Upper lobe of left lung (tissue), 6 donors: ENCODE results near the gene NPFFR1. TPM values are rescaled to one million over a fixed set of nuclear protein-coding genes. Genes with fewer than 3 reads are reported as not detected.
A peak's percentile ranks its signal among the peaks of the same experiment; 100 is the strongest.

Experiments
- ATAC-seq, 2 donors: fragments of 200-7000 bp; cut with Tn5 transposase; one replicate each; pipeline ENCODE4 v1.9.1; 2022; ENCODE audit warnings: mild to moderate bottlenecking in 2 of 2, moderate library complexity in 2 of 2; ENCODE audit not compliant: low FRiP score in 2 of 2
- DNase-seq, 2 donors: peaks; one replicate each; pipeline ENCODE4 v3.0.0-alpha.2; 2019 to 2020
- H3K27ac ChIP-seq, 4 donors: fragments of 200-600 bp; sonication (generic); one replicate each; pipeline ENCODE4 v1.5.1; 2016 to 2019
- H3K27me3 ChIP-seq, 4 donors: fragments of 200-600 bp; sonication (generic); one replicate each; pipeline ENCODE4 v1.5.1; 2017 to 2019
- H3K36me3 ChIP-seq, 4 donors: fragments of 200-600 bp; sonication (generic); one replicate each; pipeline ENCODE4 v1.5.1; 2016 to 2019
- H3K4me1 ChIP-seq, 4 donors: fragments of 200-600 bp; sonication (generic); one replicate each; pipeline ENCODE4 v1.5.1; 2018 to 2019
- H3K4me3 ChIP-seq, 4 donors: fragments of 200-600 bp; sonication (generic); one replicate each; pipeline ENCODE4 v1.5.1; 2017 to 2019; ENCODE audit warnings: mild to moderate bottlenecking in 2 of 4, moderate library complexity in 1 of 4
- H3K9me3 ChIP-seq, 4 donors: fragments of 200-600 bp; sonication (generic); one replicate each; pipeline ENCODE4 v1.5.1; 2018 to 2019
- EP300 ChIP-seq, 4 donors: sonication (generic); formaldehyde crosslinking; IDR thresholded peaks; one replicate each; pipeline ENCODE4 v1.5.1; 2017; ENCODE audit warnings: antibody characterized with exemption in 4 of 4, control low read depth in 2 of 4
- POLR2A ChIP-seq, 4 donors: fragments of 450-650 bp; IDR thresholded peaks; one replicate each; pipeline ENCODE4 v1.5.1; 2016 to 2017; ENCODE audit warnings: antibody characterized with exemption in 4 of 4, mild to moderate bottlenecking in 2 of 4
- POLR2AphosphoS5 ChIP-seq, 2 donors: sonication (generic); formaldehyde crosslinking; IDR thresholded peaks; one replicate each; pipeline ENCODE4 v1.5.1; 2017; ENCODE audit warnings: antibody characterized with exemption in 2 of 2
- WGBS, 2 donors: methylation state at CpG; one replicate each; pipeline ENCODE4 v1.1.5; 2017 to 2018; 5-methylcytosine and 5-hydroxymethylcytosine counted together
- total RNA-seq, 6 donors: library from RNA; depleted of rRNA in 4 of 6; stranded (reverse); fragments of >200 nt in 4 of 6; gene quantifications; one replicate each; pipeline versions ENCODE4 v1.1.0 to v1.2.1, GENCODE V29; 2016 to 2021
- TF ChIP-seq, protein P1 (sequence below), 6 experiments: fragments of 450-650 bp in 4 of 6; fragments of 200-600 bp in 2 of 6; sonication (generic) in 2 of 6; IDR thresholded peaks; one replicate each; pipeline ENCODE4 v1.5.1; 2016 to 2019; ENCODE audit warnings: antibody characterized with exemption in 6 of 6
- donor health status: DM: no; HTN: no; CAD: no; lungs with moderate emphysema.
- donor health status: DM: no; HTN: yes; CAD: no; lungs with severe emphysema.

NPFFR1 gene
- total RNA-seq, 6 donors from 2014 or later = 0.15 to 1.0 (median 0.29) TPM

DNA sequence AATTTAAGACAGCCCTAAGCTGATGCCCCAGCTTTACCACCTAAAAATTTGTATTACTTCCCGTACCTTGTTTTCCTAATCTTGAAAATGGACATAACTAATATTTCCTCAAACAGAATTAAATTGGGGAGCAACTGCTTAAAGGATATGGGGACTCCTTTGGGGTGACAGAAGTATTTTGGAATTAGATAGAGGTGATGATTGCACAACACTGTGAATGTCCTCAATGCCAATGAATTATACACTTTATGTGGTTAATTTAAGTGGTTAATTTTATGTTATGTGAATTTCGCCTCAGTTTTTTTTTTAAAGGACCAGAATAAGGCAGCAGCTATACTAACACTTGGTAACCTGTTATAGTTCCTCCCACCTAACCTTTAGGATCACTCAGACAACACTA is 19.9 kb upstream of the NPFFR1 start:
- DNase-seq = no peak
- Histone ChIP-seq H3K4me1 (peaks cover 0 to 9% (median 3%) of the 10 kb centered on the region in 4 donors), H3K9me3 (no peaks in the 10 kb centered on the region), H3K36me3 (peaks cover 0 to 5% (median 0%) of the 10 kb centered on the region in 4 donors), H3K4me3 (no peak overlapping the region), H3K27ac (no peak overlapping the region), H3K27me3 (no peaks in the 10 kb centered on the region)
- 78 to 90% methylated on average over 2 of the region's 2 CpGs for WGBS, 2 donors
- ATAC-seq = no peak
- TF ChIP-seq POLR2AphosphoS5 (IDR thresholded peaks at IDR 0.05) (no peak), POLR2A (IDR thresholded peaks at IDR 0.05) (no peak), EP300 (IDR thresholded peaks at IDR 0.05) (no peak)
- TF ChIP-seq, protein P1, sequence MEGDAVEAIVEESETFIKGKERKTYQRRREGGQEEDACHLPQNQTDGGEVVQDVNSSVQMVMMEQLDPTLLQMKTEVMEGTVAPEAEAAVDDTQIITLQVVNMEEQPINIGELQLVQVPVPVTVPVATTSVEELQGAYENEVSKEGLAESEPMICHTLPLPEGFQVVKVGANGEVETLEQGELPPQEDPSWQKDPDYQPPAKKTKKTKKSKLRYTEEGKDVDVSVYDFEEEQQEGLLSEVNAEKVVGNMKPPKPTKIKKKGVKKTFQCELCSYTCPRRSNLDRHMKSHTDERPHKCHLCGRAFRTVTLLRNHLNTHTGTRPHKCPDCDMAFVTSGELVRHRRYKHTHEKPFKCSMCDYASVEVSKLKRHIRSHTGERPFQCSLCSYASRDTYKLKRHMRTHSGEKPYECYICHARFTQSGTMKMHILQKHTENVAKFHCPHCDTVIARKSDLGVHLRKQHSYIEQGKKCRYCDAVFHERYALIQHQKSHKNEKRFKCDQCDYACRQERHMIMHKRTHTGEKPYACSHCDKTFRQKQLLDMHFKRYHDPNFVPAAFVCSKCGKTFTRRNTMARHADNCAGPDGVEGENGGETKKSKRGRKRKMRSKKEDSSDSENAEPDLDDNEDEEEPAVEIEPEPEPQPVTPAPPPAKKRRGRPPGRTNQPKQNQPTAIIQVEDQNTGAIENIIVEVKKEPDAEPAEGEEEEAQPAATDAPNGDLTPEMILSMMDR (IDR thresholded peaks at IDR 0.05) = no peak

DNA sequence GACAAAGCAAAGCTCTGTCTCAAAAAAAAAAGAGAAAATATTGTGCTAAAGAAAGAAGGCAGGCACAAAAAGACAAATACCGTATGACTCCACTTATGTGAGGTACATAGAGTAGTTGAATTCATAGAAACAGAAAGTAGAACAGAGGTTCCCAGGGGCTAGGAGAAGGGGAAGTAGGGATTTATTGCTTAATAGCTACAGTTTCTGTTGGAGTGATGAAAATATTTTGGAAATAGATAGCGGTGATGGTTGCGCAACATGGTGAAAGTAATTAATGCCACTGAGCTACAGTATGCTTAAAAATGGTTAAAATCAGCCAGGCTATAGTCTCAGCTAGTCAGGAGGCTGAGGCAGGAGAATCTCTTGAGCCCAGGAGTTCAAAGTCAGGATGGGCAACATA is 18.5 kb upstream of the NPFFR1 start:
- H3K4me1 ChIP-seq = peaks cover 0 to 9% (median 4%) of the 10 kb centered on the region in 4 donors

DNA sequence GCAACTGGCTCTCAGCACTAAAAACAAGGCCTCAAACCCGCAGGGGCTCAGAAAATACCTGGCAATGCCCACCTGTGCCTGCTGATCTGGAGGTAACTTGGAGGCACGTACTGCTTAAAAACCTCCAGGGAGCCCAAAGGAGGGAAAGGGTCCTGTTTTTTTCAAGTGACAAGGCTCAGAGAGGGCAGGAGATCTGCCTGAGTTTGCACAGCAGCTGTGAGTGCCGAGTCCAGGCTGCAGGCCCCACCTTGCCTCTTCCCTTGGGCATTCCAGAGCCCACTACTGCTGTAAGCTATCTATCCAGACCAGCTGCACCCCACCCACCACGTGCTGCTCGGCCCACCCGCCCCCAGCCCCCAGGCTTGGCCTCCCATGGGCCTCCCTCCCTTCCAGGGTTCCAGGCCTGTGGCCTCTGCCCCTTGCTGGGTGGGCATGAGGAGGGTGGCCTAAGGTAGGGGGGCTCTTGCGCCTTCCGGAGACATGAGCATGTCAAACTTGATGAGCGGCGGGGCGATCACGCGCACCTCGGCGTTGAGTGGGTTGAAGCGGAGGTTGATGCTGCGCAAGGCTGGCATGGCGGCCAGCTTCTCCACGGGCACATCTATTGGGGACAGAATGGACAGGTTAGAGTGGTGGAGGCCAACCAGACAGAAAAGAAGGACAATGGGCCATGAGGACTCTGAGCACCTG is 17.2 kb upstream of the NPFFR1 start:
- Histone ChIP-seq H3K36me3 (peaks cover 0 to 5% (median 0%) of the 10 kb centered on the region in 4 donors), H3K4me3 (no peak overlapping the region), H3K27ac (peak overlapping the region in 1 of 4 donors; percentile 72), H3K4me1 (peaks cover 10 to 18% (median 15%) of the 10 kb centered on the region in 4 donors), H3K9me3 (no peaks in the 10 kb centered on the region), H3K27me3 (no peaks in the 10 kb centered on the region)
- 95 to 98% methylated on average over 15 to 19 of the region's 19 CpGs for WGBS, 2 donors
- TF ChIP-seq POLR2A (IDR thresholded peaks at IDR 0.05) (no peak), POLR2AphosphoS5 (IDR thresholded peaks at IDR 0.05) (no peak), EP300 (IDR thresholded peaks at IDR 0.05) (no peak)
- TF ChIP-seq, protein P1 (IDR thresholded peaks at IDR 0.05) = no peak
- ATAC-seq = no peak
- DNase-seq = peak in 1 of 2 donors; percentile 75

More for the DNA sequence above, 18.5 kb upstream of the NPFFR1 start:
- Histone ChIP-seq H3K36me3 (peaks cover 0 to 5% (median 0%) of the 10 kb centered on the region in 4 donors), H3K4me3 (no peak overlapping the region), H3K9me3 (no peaks in the 10 kb centered on the region), H3K27ac (peak overlapping the region in 3 of 4 donors; percentile 2 to 72 (median 12)), H3K27me3 (no peaks in the 10 kb centered on the region)
- WGBS, 2 donors = 27 to 43% methylated on average over 3 of the region's 3 CpGs
- TF ChIP-seq, protein P1 (IDR thresholded peaks at IDR 0.05) = no peak
- TF ChIP-seq POLR2AphosphoS5 (IDR thresholded peaks at IDR 0.05) (peak in 1 of 2 donors; percentile 52), POLR2A (IDR thresholded peaks at IDR 0.05) (no peak), EP300 (IDR thresholded peaks at IDR 0.05) (peak in 1 of 4 donors; percentile 15)
- no peak for DNase-seq
- peak in 1 of 2 donors; percentile 87 for ATAC-seq

DNA sequence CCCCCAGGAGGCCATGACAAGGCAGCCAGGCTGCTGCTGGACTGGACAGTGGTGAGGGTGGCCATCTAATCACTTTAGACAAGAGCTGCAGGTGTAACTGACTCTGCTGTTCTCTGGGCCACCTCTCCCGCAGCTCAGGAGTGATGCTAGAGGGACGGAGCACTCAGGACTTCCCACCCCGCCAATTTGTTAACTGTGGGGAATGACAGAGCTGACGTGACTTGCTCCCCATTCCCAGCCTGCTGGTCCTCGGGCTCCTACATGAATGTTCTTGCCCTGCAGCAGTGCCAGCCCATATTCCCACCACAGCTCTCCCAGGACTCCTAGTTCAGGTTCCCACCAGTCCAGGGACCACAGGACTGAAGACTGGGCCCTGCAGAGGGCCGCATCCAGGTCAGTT is 16.7 kb upstream of the NPFFR1 start:
- Histone ChIP-seq H3K4me1 (peaks cover 16 to 24% (median 20%) of the 10 kb centered on the region in 4 donors), H3K4me3 (no peak overlapping the region), H3K27me3 (no peaks in the 10 kb centered on the region), H3K27ac (no peak overlapping the region), H3K36me3 (peaks cover 0 to 5% (median 0%) of the 10 kb centered on the region in 4 donors), H3K9me3 (no peaks in the 10 kb centered on the region)
- no peak for TF ChIP-seq EP300 (IDR thresholded peaks at IDR 0.05)
- TF ChIP-seq, protein P1 (IDR thresholded peaks at IDR 0.05) = no peak
- TF ChIP-seq POLR2AphosphoS5 (IDR thresholded peaks at IDR 0.05) = no peak
- no peak for ATAC-seq
- DNase-seq = no peak
- WGBS, 2 donors = 97 to 98% methylated on average over 5 to 6 of the region's 6 CpGs
